ENCODE results near the gene BIRC6. TPM values are rescaled to one million over a fixed set of nuclear protein-coding genes. Genes with fewer than 3 reads are reported as not detected.

BIRC6 gene
- total RNA-seq, 2 donors from 2014 or later, result 149 to 160 TPM

- no peaks in the 10 kb centered on the region for H3K9me3 ChIP-seq
- DNase-seq (ENCODE audit: low spot score) (no peak), ATAC-seq (ENCODE audit: insufficient number of reproducible peaks, low FRiP score, low read depth) (no peak)
- H3K27me3 ChIP-seq (replicated peaks; ENCODE audit: insufficient read depth), result no peaks in the 10 kb centered on the region
- peaks cover 38% of the 10 kb centered on the region for H3K36me3 ChIP-seq
- no peak overlapping the region for H3K4me3 ChIP-seq
- no peak for TF ChIP-seq CTCF (IDR thresholded peaks at IDR 0.05)
- no peak overlapping the region for H3K27ac ChIP-seq
- H3K4me1 ChIP-seq (ENCODE audit: control insufficient read depth in 1 of 2, low read depth in 2 of 2), result no peaks in the 10 kb centered on the region
Observed at GRCh38 chr2:32446369-32446768, 89.5 kb downstream of the BIRC6 start.

- H3K36me3 ChIP-seq, result peaks cover 15% of the 10 kb centered on the region
- no peaks in the 10 kb centered on the region for H3K9me3 ChIP-seq
- H3K27ac ChIP-seq, result no peak overlapping the region
- TF ChIP-seq CTCF (IDR thresholded peaks at IDR 0.05), result no peak
- H3K27me3 ChIP-seq (replicated peaks; ENCODE audit: insufficient read depth), result no peaks in the 10 kb centered on the region
- H3K4me1 ChIP-seq (ENCODE audit: control insufficient read depth in 1 of 2, low read depth in 2 of 2), result no peaks in the 10 kb centered on the region
- DNase-seq (ENCODE audit: low spot score), result no peak
- H3K4me3 ChIP-seq, result no peak overlapping the region
- no peak for ATAC-seq (ENCODE audit: insufficient number of reproducible peaks, low FRiP score, low read depth)
Observed at GRCh38 chr2:32450851-32451250, 94.0 kb downstream of the BIRC6 start.

GRCh38 chr2:32452338-32453064 is 95.7 kb downstream of the BIRC6 start:
- no peak overlapping the region for H3K4me3 ChIP-seq
- no peak overlapping the region for H3K27ac ChIP-seq
- DNase-seq (ENCODE audit: low spot score) (no peak), ATAC-seq (ENCODE audit: insufficient number of reproducible peaks, low FRiP score, low read depth) (no peak)
- H3K9me3 ChIP-seq, result no peaks in the 10 kb centered on the region
- H3K36me3 ChIP-seq, result peaks cover 9% of the 10 kb centered on the region
- H3K27me3 ChIP-seq (replicated peaks; ENCODE audit: insufficient read depth), result no peaks in the 10 kb centered on the region
- no peak for TF ChIP-seq CTCF (IDR thresholded peaks at IDR 0.05)
- no peaks in the 10 kb centered on the region for H3K4me1 ChIP-seq (ENCODE audit: control insufficient read depth in 1 of 2, low read depth in 2 of 2)

GRCh38 chr2:32453242-32454062 is 96.6 kb downstream of the BIRC6 start:
- ATAC-seq (ENCODE audit: insufficient number of reproducible peaks, low FRiP score, low read depth), result no peak
- DNase-seq (ENCODE audit: low spot score), result no peak
- TF ChIP-seq CTCF (IDR thresholded peaks at IDR 0.05), result no peak

GRCh38 chr2:32455816-32456215 is 99.0 kb downstream of the BIRC6 start:
- Histone ChIP-seq H3K27ac (no peak overlapping the region), H3K36me3 (no peaks in the 10 kb centered on the region), H3K27me3 (replicated peaks; ENCODE audit: insufficient read depth) (no peaks in the 10 kb centered on the region), H3K4me1 (ENCODE audit: control insufficient read depth in 1 of 2, low read depth in 2 of 2) (no peaks in the 10 kb centered on the region), H3K9me3 (no peaks in the 10 kb centered on the region), H3K4me3 (no peak overlapping the region)
- DNase-seq (ENCODE audit: low spot score) (no peak), ATAC-seq (ENCODE audit: insufficient number of reproducible peaks, low FRiP score, low read depth) (no peak)
- no peak for TF ChIP-seq CTCF (IDR thresholded peaks at IDR 0.05)

More at GRCh38 chr2:32453242-32454062, 96.6 kb downstream of the BIRC6 start:
- H3K4me3 ChIP-seq, result no peak overlapping the region
- no peaks in the 10 kb centered on the region for H3K27me3 ChIP-seq (replicated peaks; ENCODE audit: insufficient read depth)
- no peaks in the 10 kb centered on the region for H3K4me1 ChIP-seq (ENCODE audit: control insufficient read depth in 1 of 2, low read depth in 2 of 2)
- no peak overlapping the region for H3K27ac ChIP-seq
- H3K36me3 ChIP-seq, result peaks cover 9% of the 10 kb centered on the region
- H3K9me3 ChIP-seq, result no peaks in the 10 kb centered on the region
